Kidney (tissue), 14 donors: ENCODE results near the gene RASGRP2. TPM values are rescaled to one million over a fixed set of nuclear protein-coding genes. Genes with fewer than 3 reads are reported as not detected.
A peak's percentile ranks its signal among the peaks of the same experiment; 100 is the strongest.

ENCODE experiments used
- DNase-seq, 5 donors: peaks; one replicate each; pipeline ENCODE4 v3.0.0-alpha.2; 2013 to 2020
- FAIRE-seq: peaks from 2 replicates; lab custom pipeline; 2012; peaks lifted over from hg19 to GRCh38; lab: Jason Lieb, UNC
- H3K27ac ChIP-seq, 2 donors: one replicate each; pipeline ENCODE4 v1.7.0; 2013; ENCODE audit warnings: low read depth in 2 of 2, low read length in 2 of 2, inconsistent platforms in 1 of 2
- H3K27me3 ChIP-seq: one replicate; pipeline ENCODE4 v1.7.1; 2013; ENCODE audit warnings: low read length, inconsistent platforms; ENCODE audit not compliant: control insufficient read depth, insufficient read depth
- H3K36me3 ChIP-seq, 3 donors: one replicate each; pipeline versions ENCODE4 v1.7.0 to v1.7.1; 2013; ENCODE audit warnings: low read length in 3 of 3, control low read depth in 1 of 3, inconsistent platforms in 1 of 3; ENCODE audit not compliant: insufficient read depth in 3 of 3, control insufficient read depth in 2 of 3
- H3K4me1 ChIP-seq, 3 donors: one replicate each; pipeline versions ENCODE4 v1.7.0 to v1.7.1; 2013; ENCODE audit warnings: low read length in 3 of 3, inconsistent platforms in 1 of 3, low read depth in 1 of 3; ENCODE audit not compliant: control insufficient read depth in 2 of 3, insufficient read depth in 2 of 3
- H3K4me3 ChIP-seq, 3 donors: one replicate each; pipeline versions ENCODE4 v1.7.0 to v1.8.1; 2013; ENCODE audit warnings: low read length in 3 of 3, control low read depth in 1 of 3, inconsistent platforms in 1 of 3
- H3K9ac ChIP-seq, 3 donors: one replicate each; pipeline versions ENCODE4 v1.7.0 to v1.7.1; 2013; ENCODE audit warnings: low read length in 3 of 3, control low read depth in 1 of 3, inconsistent platforms in 1 of 3
- H3K9me3 ChIP-seq, 3 donors: one replicate each; pipeline versions ENCODE4 v1.7.0 to v1.7.1; 2013; ENCODE audit warnings: low read length in 3 of 3, control low read depth in 1 of 3, inconsistent platforms in 1 of 3; ENCODE audit not compliant: control insufficient read depth in 2 of 3, insufficient read depth in 1 of 3
- CTCF ChIP-seq: IDR thresholded peaks from 3 replicates; pipeline ENCODE4 v1.5.1; 2012; ENCODE audit warnings: mild to moderate bottlenecking, moderate library complexity, borderline replicate concordance; ENCODE audit not compliant: insufficient read depth; ENCODE audit errors: extremely low read depth
- intact Hi-C: fragments of 100-400 bp; cut with DNase I; formaldehyde crosslinking; loops from one replicate; pipeline ENCODE4 v1.11.1; 2022
- polyA plus RNA-seq: library from polyadenylated mRNA; stranded (reverse); fragments of 350-450 nt; fragmentation: Illumina TruSeq; extraction: RNeasy Lipid Tissue Mini Kit (QIAGEN cat#74804); gene quantifications from one replicate; pipeline ENCODE4 v1.2.3, GENCODE V29; 2014; ENCODE audit warnings: low read depth, low replicate concordance; ENCODE audit not compliant: insufficient read depth
- total RNA-seq: library from RNA; stranded (reverse); fragmentation: NEBNext Ultra II Directional; extraction: Animal tissue kit (Norgen Biotek cat#: 25700); gene quantifications from one replicate; pipeline ENCODE4 v1.2.1, GENCODE V29; 2021
- donor health status: control.
- donor health status: control.
- donor health status: control.
- donor health status: control.
- donor health status: control.
- donor health status: DM: yes; HTN: yes; CAD: no.
- donor health status: Normal renal cell carcinoma (clear cell type).

Gene RASGRP2
- total and polyA plus RNA-seq, 2 donors from 2014 or later = 14.1 to 42.6 TPM

- no peak for TF ChIP-seq CTCF
- Histone ChIP-seq H3K36me3 (no peaks in the 10 kb centered on the region), H3K4me1 (no peaks in the 10 kb centered on the region), H3K9me3 (no peaks in the 10 kb centered on the region), H3K27me3 (peaks cover 18% of the 10 kb centered on the region), H3K4me3 (no peak overlapping the region), H3K27ac (no peak overlapping the region), H3K9ac (no peak overlapping the region)
- intact Hi-C loops = no loop called here
- FAIRE-seq (no peak), DNase-seq (peak; percentile 75 to 87 (median 78))
These were observed 30.8 kb downstream of the RASGRP2 start for GRCh38 chr11:64713016-64713707.

- Histone ChIP-seq H3K27ac (no peak overlapping the region), H3K36me3 (no peaks in the 10 kb centered on the region), H3K9me3 (no peaks in the 10 kb centered on the region), H3K27me3 (peaks cover 18% of the 10 kb centered on the region), H3K9ac (no peak overlapping the region), H3K4me1 (no peaks in the 10 kb centered on the region), H3K4me3 (no peak overlapping the region)
- intact Hi-C loops = no loop called here
- FAIRE-seq (no peak), DNase-seq (peak in 1 of 5 donors; percentile 74)
- no peak for TF ChIP-seq CTCF
These were observed 31.4 kb downstream of the RASGRP2 start for GRCh38 chr11:64712430-64713015.

- no peak overlapping the region for H3K4me3 ChIP-seq
- FAIRE-seq (no peak), DNase-seq (peak in 1 of 5 donors; percentile 75)
- intact Hi-C loops = no loop called here
- H3K36me3 ChIP-seq = no peaks in the 10 kb centered on the region
- no peaks in the 10 kb centered on the region for H3K4me1 ChIP-seq
- peaks cover 18% of the 10 kb centered on the region for H3K27me3 ChIP-seq
- no peak overlapping the region for H3K9ac ChIP-seq
- H3K9me3 ChIP-seq = no peaks in the 10 kb centered on the region
- no peak for TF ChIP-seq CTCF
- H3K27ac ChIP-seq = no peak overlapping the region
These were observed 32.0 kb downstream of the RASGRP2 start for GRCh38 chr11:64711956-64712362.
